ENCODE measurements around the gene ACTR3.

Gene ACTR3

GRCh38 chr2:113965644-113966043 lies 75.8 kb downstream of the ACTR3 start:
- DNase-seq (ENCODE audit: low read depth in 2 of 2) = no peak

DNA sequence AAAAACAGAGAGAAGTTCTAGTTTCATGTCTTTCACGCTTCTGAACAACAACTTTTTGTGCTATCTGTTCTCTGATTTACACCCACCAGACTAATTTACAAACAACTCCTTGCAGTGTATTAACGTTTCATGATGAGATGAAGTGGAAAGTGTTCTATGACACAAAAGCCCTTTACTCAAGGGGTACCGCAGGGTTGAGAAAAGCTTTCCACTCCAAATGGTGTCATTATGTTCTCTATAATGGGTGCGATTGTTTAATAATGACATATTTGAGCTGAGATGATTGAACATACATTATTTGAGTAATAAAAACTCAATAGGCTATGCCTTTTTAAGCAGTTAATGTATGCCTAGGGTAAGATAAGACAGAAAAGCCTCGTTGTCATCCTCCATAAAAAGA lies 76.3 kb downstream of the ACTR3 start:
- no peak for DNase-seq (ENCODE audit: low read depth in 2 of 2)

DNA sequence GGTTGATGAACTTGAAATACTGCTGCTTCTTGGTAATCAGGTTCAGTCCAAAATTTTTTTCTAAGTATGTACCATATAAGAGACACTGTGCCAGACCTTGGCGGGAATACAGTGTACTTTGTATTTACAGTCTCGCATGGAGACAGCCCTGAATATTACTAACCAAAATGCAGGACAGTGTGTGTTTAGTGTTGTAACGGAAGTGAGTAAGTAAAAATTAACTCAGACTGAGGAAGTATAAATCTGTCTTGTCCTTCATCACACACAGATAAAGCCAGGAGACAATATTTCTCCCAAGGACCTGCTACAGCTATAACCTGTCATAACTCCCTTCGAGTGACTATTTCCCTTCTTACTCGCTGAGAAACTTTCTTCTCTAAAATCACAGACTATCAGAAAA lies 76.9 kb downstream of the ACTR3 start:
- no peak for DNase-seq (ENCODE audit: low read depth in 2 of 2)

- no peak for DNase-seq (ENCODE audit: low read depth in 2 of 2)
These were observed 77.4 kb downstream of the ACTR3 start for GRCh38 chr2:113967272-113967671.

GRCh38 chr2:113972766-113973165 lies 82.9 kb downstream of the ACTR3 start:
- DNase-seq (ENCODE audit: low read depth in 2 of 2) = no peak

DNA sequence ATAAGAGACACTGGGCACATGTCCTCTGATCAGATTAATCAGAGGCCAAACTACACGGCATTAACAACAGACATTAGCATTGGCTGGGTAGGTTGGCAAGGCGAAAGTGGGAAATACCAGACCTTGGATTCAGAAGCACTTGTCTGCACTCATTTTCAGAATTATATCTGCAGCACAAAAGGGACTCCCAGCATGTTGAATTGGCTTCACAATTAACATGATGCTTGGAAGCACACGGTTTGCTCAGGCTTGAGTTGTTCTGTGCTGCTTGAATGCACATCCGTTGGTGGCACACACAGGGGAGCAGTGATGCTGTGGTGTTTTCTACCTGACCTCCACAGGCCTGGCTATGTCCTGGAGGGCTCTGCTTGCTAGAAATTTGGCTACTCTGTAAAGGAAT lies 83.9 kb downstream of the ACTR3 start:
- no peak for DNase-seq (ENCODE audit: low read depth in 2 of 2)

DNA sequence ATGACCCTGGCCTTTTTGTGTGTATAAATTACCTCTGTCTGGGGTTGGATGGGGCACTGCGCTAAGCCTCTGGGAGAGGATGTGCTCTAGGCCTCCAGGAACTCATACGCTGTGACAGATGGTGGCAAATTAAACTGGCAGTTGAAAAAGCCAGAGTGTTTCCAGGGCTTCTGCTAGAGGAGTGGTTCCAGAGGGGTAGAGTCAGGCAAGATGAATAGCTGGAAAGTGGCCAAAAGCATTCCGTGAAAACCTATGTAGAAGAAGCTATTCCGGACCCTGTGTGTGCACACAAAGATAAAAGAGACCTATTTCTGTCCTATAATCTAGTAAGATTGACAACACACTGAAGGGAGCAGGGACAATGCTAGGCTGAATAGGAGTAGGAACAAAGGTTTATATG lies 84.8 kb downstream of the ACTR3 start:
- DNase-seq (ENCODE audit: low read depth in 2 of 2) = no peak

GRCh38 chr2:113976277-113976928 lies 86.5 kb downstream of the ACTR3 start:
- DNase-seq (ENCODE audit: low read depth in 2 of 2) = no peak

GRCh38 chr2:113977060-113977659 lies 87.3 kb downstream of the ACTR3 start:
- DNase-seq (ENCODE audit: low read depth in 2 of 2) = no peak

GRCh38 chr2:113977660-113978523 lies 88.0 kb downstream of the ACTR3 start:
- DNase-seq (ENCODE audit: low read depth in 2 of 2) = no peak

- DNase-seq (ENCODE audit: low read depth in 2 of 2) = no peak
These were observed 88.8 kb downstream of the ACTR3 start for GRCh38 chr2:113978524-113979190.

DNA sequence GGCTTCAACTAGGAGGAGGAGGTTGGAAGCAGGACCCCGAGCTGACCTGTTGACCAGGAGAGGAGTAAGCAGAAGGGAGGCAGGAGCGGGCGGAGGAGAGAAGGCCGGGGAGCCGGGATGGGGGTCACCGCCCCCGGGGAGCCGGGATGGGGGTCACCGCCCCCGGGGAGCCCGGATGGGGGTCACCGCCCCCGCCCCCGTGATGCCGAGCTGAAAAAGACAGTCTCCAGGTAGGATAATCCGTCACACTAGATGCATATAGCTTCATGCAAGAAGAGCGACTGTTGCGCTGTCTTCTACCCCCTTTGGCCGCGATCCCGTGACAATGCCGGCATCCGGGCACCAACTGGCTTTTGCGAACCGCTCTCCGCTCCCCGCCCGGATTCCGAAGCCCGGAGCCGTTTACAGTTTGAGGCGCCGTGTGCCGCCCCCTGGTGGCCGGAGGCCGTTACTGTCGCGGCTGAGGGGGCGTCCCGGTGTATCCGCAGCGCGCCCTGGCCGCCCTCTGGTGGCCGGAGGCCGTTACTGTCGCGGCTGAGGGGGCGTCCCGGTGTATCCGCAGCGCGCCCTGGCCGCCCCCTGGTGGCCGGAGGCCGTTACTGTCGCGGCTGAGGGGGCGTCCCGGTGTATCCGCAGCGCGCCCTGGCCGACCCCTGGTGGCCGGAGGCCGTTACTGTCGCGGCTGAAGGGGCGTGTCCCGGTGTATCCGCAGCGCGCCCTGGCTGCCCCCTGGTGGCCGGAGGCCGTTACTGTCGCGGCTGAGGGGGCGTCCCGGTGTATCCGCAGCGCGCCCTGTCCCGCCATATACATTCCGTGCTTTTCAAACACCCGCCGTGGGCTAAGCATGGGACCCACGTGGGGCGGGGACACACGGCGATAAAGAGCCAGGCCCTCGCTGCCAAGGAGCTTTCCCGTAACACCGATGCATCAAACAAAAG lies 89.6 kb downstream of the ACTR3 start:
- DNase-seq (ENCODE audit: low read depth in 2 of 2) = no peak

GRCh38 chr2:113980946-113981345 lies 91.1 kb downstream of the ACTR3 start:
- no peak for DNase-seq (ENCODE audit: low read depth in 2 of 2)

- no peak for DNase-seq (ENCODE audit: low read depth in 2 of 2)
These were observed 91.7 kb downstream of the ACTR3 start for GRCh38 chr2:113981404-113982134.

GRCh38 chr2:113985554-113986397 lies 95.9 kb downstream of the ACTR3 start:
- no peak for DNase-seq (ENCODE audit: low read depth in 2 of 2)

- DNase-seq (ENCODE audit: low read depth in 2 of 2) = no peak
These were observed 96.9 kb downstream of the ACTR3 start for GRCh38 chr2:113986762-113987290.

GRCh38 chr2:113992090-113992489 lies 102.2 kb downstream of the ACTR3 start:
- no peak for DNase-seq (ENCODE audit: low read depth in 2 of 2)

GRCh38 chr2:113996671-113997594 lies 107.0 kb downstream of the ACTR3 start:
- no peak for DNase-seq (ENCODE audit: low read depth in 2 of 2)

Measured in fibroblast of skin of left biceps (primary cell).